HG02885 (cell line): ENCODE data around the gene FYB1.

Source experiments
- ATAC-seq: cut with Tn5 transposase; IDR thresholded peaks from one replicate; pipeline ENCODE4 v1.9.1; 2021; ENCODE audit warnings: mild to moderate bottlenecking; ENCODE audit not compliant: unreplicated experiment, poor library complexity

The FYB1 gene

GRCh38 chr5:39100301-39100850, 119.0 kb downstream of the FYB1 start:
- no peak for ATAC-seq

DNA sequence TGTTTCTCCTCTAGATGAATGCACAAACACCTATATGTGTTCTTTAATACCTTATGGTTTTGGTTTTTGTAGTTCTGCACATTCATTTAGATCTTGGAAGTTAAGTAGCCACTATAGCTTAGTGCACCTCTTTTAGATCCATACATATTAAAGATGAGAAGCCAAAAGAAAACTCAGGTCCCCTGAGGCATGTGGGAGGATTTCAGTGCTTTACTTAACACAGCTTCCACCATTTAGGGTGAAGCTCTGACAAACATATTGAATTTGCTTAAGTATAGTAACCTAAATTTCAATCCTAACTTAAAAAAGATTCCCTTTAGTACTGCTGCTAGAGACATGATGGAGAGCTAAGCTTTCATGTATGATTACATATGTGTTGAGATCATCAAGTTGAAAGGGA, 119.5 kb downstream of the FYB1 start:
- no peak for ATAC-seq

DNA sequence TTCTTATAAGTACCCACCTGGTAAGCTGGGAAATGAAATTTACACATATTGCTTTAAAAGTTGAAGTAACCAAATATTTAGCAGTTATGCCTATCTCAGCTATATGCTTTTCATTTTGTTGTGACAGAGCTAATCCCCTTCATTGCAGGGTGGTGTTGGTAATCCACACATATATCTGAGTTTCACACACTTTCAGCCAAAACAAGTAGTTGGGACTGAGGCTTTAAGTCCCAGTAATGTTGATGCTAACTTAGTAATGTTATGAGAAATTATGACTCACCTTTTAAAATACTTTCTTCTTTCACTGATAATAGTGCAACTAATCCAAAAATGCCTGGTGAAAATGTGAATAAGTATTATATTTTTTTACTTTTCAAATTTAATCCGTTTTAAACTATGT, 126.0 kb downstream of the FYB1 start:
- ATAC-seq = no peak

DNA sequence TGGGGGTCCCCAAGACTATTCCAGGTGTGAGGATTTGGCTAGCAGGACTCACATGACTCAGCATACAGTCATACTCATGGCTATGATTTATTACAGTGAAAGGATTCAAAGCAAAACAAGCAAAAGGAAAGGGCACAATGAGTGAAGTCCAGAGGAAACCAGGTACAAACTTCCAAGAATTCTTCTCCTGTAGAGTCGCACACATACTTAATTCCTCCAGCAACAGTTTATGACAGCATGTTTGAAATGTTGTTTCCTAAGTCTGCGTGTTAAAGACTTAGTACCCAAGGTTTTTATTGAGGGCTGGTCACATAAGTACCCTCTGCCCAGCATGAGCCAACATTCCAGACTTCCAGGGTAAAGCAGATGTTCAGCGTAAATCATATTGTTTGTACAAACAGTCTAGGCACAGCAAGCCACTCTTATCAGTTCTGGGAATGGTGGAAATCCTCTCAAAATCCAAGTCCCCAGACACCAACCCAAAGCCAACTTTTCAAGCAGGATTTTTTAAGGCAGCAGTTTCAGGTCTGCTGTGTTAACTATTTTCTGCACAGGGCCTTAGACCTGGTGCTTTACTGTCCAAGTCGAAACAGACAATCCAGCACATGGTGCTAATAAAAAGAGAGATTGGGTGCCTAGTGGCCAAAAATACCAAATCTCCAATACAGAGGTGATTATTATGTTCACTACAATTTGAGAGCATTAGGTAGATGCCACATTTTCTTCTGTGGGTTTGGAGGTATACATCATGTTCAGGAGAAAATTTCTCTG, 126.6 kb downstream of the FYB1 start:
- ATAC-seq = no peak

GRCh38 chr5:39091940-39092580, 127.3 kb downstream of the FYB1 start:
- ATAC-seq = no peak

GRCh38 chr5:39083968-39084367, 135.4 kb downstream of the FYB1 start:
- no peak for ATAC-seq

DNA sequence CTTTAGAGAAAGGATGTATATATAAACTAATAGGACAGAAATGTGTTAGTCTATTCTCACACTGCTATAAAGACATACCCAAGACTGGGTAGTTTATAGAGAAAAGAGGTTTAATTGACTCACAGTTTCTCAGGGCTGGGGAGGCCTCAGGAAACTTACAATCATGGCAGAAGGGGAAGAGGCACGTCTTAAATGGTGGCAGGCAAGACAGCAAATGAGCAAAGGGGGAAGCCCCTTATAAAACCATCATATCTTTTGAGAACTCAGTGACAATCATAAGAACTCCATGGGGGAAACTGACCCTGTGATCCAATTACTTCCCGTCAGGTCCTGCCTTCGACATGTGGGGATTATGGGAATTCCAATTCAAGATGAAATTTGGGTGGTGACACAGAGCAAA, 136.4 kb downstream of the FYB1 start:
- no peak for ATAC-seq

DNA sequence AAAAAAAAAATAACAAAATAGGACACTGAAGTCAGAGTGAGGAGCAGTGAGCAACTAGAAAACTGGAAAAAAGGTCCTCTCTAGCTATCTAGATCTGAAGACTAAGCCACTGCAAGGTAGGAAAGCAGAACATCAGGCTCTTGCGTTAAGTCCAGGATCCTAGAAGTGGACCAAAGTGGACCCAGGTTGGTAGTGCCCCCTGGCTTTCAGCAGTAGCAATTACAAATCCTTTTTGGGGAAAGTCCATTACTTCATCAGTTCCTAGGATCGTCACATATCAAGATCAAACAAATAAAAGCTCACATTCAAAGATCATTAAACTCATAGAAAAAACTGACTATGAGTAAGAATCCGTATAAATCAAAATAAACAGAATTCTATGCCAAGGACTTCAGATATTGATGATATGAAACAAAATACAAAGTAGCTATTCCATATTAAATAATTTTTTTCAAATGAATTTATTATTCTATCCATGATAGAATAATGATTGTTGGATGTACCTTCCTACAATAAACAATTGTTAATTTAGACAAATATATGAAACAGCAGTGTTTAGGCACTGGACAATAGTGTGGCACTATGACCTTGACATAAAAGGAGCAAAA, 138.7 kb downstream of the FYB1 start:
- peak; percentile 51 for ATAC-seq

DNA sequence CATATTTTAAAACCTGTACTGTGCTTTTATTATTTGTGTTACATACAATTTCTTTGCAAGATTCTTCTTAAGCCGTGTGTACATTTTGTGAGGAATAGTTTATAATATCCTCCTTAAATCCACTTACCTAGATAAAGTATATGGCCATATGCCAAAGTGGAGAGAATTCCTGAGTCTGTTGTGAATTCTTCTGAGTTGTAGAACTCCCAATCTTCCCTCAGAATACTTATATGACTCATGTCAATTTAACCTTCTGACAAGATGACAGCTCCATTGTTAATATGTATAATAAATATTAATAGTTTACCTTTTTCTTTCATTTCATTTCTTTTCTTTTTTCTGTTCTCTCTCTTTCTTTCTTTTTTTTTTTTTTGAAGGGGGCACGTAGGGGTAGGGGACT, 139.2 kb downstream of the FYB1 start:
- no peak for ATAC-seq

DNA sequence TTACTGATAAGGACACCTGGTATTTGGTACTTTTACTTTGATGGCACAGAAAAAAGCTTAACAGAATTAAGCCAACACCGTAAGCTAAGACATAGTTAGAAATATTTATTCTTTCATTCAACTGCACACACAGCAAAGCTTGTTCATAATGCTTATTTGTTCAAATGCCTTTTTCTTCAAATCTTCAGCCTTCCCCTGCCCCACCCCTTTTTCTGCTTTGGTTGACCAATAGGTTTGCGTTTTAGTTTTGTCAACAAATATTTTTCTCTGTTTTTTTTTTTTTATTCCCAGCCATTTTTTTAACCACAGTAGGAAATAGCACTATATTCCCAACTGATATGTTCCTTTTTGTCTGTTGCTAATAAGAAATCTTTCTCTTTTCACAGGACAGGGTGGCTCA, 140.2 kb downstream of the FYB1 start:
- no peak for ATAC-seq

- peak; percentile 25 for ATAC-seq
Observed at GRCh38 chr5:39076757-39077728, 142.3 kb downstream of the FYB1 start.

DNA sequence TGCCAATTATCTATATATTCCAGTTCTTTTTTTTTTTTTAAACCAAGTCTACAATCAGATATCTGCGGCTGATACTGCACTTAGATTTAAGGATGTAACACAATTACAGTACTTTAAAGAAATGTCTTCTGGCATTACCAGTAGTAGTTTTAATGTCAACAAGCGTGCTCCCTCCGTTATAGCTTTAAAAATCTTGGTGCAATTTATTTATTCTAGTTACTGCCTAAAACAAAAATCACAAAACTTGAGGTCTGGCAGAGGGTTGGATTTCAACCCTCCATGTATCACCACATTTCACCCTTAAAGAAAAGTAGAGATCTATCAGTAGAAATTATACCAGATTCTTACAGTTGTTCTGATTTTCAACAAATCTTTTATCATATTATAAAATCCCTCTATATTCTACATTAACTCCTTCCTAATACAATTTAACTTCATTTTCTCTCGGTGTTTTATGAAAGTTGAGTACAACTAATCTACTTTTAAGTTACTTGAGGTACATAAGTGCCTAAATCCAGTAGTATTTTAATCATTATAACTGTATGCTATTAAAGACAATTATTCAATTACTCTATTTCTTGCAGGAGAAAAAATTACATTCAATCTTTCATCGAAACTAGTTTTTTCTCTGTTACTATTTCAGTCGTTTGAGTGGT, 143.1 kb downstream of the FYB1 start:
- no peak for ATAC-seq

GRCh38 chr5:39074017-39074814, 145.1 kb downstream of the FYB1 start, which contains the start of gene RICTOR:
Gene RICTOR, minus strand, starts transcription at chr5:39074399. Its CDS starts 22 bp downstream, at chr5:39074377.
- peak; percentile 76 for ATAC-seq

DNA sequence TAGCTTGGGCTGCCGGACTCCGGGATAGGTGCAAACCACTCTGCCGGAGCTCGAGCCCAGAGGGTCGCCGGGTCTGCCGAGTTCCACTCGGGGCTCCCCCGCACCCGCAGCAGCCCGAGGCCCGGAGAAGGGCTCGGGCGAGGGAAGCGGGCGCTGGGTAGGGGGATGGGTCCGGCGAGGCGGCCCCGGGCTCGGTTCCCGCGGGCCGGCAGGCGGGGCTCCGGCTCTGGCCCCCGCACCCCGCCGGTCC, 145.7 kb downstream of the FYB1 start:
- peak; percentile 26 for ATAC-seq

DNA sequence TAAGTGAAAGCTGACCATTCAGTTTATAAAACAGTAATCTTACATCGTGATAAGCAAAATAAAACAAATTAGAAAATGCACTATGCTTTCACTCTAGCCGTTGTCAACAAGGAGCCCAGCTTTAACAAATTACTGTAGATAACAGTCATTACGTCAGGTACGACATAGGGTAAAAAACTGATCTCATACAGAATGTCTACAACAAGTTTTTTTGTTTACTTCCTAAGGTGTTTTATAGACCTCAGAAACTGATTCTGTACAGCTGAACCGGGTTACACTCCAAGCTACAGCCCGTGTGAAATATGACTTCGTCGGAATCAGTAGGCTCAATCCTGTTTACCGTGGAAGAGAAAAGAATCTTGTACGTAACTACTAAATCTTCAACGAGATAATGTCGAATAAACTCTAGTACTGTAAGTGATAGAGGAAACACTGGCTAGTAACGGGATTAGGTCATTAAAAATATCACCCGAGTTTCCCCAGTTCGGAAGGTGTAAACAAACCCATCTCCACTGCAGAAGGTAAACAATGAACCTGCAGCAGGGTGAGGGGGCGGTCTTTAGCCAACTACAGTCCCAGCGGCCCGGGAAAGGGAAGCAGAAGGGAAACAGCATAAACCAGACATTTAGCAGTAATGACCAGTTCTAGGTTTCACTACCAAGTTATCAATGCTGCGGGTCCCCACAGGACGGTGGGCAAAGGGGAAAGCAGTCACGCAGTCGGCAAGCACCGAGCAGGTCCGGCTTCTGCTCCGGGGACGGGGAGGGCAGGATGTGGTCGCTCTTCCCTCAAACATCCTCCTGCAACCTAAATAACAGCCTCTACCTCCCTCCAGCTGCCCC, 146.2 kb downstream of the FYB1 start:
- ATAC-seq = peak; percentile 40

- no peak for ATAC-seq
Observed at GRCh38 chr5:39068099-39068498, 151.3 kb downstream of the FYB1 start.

DNA sequence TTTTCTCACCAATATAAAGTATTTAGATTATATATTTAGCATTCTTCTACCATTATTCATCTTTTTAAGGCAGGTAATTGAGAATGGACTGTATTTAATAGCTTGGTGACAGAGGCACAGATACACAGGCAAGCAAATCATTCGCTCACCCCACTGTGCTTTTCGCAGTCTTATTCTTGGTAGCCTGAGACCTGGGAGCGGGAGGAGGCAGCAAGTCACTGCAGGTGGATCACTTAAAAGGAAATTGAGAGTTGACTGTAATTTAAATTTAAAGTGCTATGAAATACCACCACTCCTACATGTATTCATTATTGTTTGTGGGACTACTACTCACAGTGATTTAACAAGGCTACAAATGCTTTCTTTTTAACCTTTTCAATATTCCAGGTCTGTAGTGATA, 154.9 kb downstream of the FYB1 start:
- no peak for ATAC-seq

- ATAC-seq = no peak
Observed at GRCh38 chr5:39063037-39063436, 156.3 kb downstream of the FYB1 start.
